Fibroblast of skin of scalp (primary cell): ENCODE data around the gene NPTX1.
A peak's percentile ranks its signal among the peaks of the same experiment; 100 is the strongest.

Experiments used
- DNase-seq: peaks from one replicate; pipeline ENCODE4 v3.0.0-alpha.2; 2013

The NPTX1 gene

GRCh38 chr17:80478487-80479245 lies 2.3 kb upstream of the NPTX1 start:
- no peak for DNase-seq

GRCh38 chr17:80477647-80478478 lies 1.5 kb upstream of the NPTX1 start:
- peak; percentile 51 for DNase-seq

- no peak for DNase-seq
These were observed 655 bp upstream of the NPTX1 start for GRCh38 chr17:80476877-80477646.

- no peak for DNase-seq
These were observed 1.2 kb downstream of the NPTX1 start for GRCh38 chr17:80474961-80475909.

GRCh38 chr17:80474231-80474960 lies 2.0 kb downstream of the NPTX1 start:
- peak; percentile 34 for DNase-seq

GRCh38 chr17:80473701-80474100 lies 2.7 kb downstream of the NPTX1 start:
- DNase-seq, result no peak

- no peak for DNase-seq
These were observed 3.4 kb downstream of the NPTX1 start for GRCh38 chr17:80472996-80473395.

GRCh38 chr17:80471922-80472321 lies 4.5 kb downstream of the NPTX1 start:
- DNase-seq, result no peak

GRCh38 chr17:80470603-80471002 lies 5.8 kb downstream of the NPTX1 start:
- no peak for DNase-seq

- DNase-seq, result no peak
These were observed 6.7 kb downstream of the NPTX1 start for GRCh38 chr17:80469667-80470066.

- DNase-seq, result no peak
These were observed 7.5 kb downstream of the NPTX1 start for GRCh38 chr17:80468781-80469493.

- no peak for DNase-seq
These were observed 8.2 kb downstream of the NPTX1 start for GRCh38 chr17:80468242-80468641.

GRCh38 chr17:80466188-80466705 lies 10.2 kb downstream of the NPTX1 start:
- no peak for DNase-seq

GRCh38 chr17:80465327-80465974 lies 11.0 kb downstream of the NPTX1 start:
- no peak for DNase-seq

- no peak for DNase-seq
These were observed 11.9 kb downstream of the NPTX1 start for GRCh38 chr17:80464486-80464885.

- no peak for DNase-seq
These were observed 12.5 kb downstream of the NPTX1 start for GRCh38 chr17:80463784-80464400.

GRCh38 chr17:80461528-80462160 lies 14.8 kb downstream of the NPTX1 start:
- no peak for DNase-seq

GRCh38 chr17:80460429-80460834 lies 16.0 kb downstream of the NPTX1 start:
- no peak for DNase-seq

- no peak for DNase-seq
These were observed 17.2 kb downstream of the NPTX1 start for GRCh38 chr17:80459234-80459633.
